Right hindlimb (tissue), 1 donor: ENCODE measurements around the gene CLCN4.

Experiments
- DNase-seq: peaks from one replicate; pipeline ENCODE4 v3.0.0-alpha.2; 2018

CLCN4 gene

DNA sequence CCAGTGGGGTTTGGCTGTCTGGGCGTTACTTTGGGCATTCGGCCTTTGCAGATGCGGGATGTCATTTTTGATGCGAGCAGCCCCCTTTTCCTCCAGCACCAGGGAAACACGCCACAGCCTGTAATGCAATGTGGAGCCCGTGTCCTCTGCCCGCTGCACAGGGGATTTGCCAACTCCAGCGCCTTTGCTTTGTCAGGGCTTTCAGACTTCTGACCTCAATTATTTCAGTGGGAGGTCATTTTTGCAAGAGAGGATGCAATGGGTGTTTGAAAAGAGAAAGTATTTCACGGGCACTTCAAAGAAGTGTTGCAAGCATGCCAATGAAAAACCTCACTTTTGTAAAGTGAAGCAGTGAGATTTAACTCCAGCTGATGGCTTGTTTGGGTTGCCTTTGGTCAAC lies 11.5 kb downstream of the CLCN4 start:
- DNase-seq, result no peak

DNA sequence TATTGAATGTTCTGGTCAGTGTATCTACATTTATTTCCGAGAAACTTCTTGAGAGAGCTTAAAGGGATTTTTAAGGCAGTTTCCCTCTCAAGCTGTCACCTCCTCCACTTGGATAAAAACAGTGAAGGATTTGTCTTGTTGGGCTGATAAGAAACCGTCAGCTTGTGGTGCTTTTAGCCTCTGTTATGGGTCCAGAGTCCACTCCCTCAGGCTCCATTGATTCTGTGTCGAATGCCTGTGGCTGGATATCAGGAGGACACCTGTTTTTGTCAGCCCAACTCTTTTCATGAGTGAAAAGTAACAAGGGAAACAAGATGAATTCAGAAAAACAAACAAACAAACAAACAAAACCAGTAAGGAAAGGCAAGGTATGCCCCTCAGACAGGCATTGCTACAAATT lies 12.4 kb downstream of the CLCN4 start:
- no peak for DNase-seq

DNA sequence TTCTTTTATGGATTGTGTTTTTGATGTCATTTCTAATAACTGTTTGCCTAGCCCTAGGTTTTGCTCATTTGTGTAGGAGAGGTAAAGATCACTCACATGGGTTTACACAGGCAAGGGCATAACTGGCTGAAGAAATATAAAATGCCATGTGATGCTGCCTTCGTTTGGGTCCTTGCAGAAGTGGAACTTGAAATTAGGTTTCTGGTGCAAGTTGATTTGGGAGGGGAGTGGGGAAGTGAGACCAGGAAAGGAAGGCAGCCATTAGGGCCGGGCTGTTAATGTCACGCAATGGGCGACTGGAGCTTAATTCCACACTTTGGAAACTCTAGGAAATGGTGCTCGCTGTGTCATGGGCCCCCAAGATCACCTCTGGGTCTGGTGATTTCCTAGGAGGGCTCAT lies 14.5 kb downstream of the CLCN4 start:
- DNase-seq, result no peak

DNA sequence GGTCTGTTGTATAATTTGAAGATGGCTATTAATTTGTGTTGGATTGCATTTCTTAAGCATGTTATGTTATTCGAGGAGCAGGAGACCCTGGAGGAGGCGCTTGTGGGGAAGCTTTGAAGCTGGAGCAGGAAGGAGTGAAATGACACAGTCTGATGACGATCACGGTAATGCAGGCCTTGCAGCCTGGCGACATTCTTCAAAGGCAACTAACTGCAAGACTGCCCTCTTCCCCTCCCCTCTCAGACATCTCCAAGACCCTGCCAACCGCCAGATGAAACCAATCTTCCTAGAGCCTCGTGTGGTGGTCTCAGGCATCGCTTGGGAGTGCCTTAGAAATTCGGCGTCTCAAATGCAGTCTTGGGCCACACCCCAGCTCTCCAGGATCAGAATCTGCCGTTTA lies 16.1 kb downstream of the CLCN4 start:
- DNase-seq, result peak; percentile 48

DNA sequence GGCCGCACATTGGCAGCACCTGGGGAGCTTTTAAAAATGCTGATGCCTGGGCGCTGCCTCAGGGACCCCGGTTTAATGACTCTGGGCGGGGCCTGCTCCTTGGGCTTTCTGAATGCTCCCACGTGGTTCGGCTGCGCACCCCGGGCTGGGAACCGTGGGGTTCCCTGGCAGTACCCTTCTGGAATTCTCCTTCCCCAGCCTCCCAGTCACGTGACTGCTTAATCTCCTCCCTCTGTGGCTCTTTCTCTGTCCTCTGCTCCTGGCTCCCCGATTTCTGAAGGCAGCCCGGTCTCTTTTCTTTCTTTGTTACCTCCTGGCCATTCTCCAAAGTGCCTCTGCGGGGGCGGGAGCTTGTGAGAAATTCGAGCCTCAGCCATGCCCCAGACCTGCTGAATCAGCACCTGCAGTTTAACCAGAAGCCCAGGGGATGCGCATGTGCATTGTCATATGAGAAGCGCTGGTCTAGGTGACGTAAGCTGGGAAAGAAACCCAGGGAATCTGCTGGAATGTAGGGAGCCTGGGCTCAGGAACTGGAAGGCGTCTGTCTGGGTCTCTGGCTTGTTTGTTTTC lies 16.6 kb downstream of the CLCN4 start:
- DNase-seq, result peak; percentile 90

DNA sequence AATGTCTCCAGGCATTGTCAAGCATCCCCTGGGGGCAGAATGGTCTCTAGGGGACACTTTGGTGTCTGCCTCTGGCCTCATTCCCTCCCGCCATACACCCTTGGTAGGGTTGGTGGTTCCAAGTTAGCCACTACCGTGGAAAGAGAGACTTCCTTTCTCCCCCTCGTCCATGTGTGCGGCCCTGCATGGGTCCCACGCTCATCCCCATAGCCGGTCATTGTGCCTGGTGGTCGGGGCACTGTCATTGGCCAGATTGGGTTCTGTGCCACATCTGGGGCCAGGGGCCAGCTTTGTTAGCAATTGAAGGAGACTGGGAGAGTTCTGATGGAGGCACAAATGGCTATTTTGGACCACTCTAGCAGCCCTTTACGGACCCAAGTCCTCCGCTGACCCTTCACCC lies 17.3 kb downstream of the CLCN4 start:
- no peak for DNase-seq

DNA sequence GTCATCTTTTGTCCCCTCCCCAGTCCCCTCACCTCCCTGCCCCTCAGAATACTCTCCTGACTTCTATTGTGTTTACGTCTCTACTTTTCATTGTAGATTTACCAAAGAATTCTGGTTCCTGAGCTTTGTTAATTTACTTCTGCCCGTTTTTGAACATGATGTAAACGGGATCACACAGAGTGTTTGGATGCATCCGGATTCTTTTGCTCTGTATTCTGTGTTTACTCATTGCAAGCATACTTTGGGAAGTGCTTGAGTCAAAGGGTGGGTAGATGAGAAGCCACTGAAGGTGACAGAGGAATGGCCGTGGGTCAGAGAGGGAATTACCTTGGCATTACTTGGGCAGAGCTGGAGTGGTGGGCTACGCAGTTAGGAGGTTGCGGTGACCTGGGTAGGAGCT lies 18.0 kb downstream of the CLCN4 start:
- no peak for DNase-seq

DNA sequence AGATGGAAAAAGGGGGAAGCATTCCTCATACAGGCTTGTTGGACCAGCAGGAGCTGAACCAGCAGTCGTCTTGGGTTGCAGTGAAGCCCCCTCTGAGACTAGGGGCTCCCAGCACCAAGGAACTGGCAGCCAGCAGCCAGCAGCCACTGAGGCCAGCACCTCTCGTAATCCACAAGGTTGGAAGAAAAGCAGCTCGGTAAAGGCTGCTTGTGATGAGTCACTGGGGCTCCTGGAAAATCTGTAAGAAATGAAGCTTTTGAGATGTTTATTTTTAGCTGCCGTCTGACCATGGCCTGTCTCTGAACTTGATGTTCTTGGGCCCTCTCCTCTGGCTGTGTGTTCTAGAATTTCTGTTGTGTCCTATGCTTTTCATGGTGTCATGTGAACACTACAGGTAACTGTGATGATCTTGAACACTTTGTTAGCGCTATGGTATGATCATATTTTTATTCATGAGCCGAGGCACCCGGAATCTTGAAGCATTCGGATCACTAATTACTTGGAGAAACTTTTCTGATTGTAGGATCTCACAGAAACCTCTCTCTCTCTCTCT lies 18.6 kb downstream of the CLCN4 start:
- DNase-seq, result peak; percentile 36

DNA sequence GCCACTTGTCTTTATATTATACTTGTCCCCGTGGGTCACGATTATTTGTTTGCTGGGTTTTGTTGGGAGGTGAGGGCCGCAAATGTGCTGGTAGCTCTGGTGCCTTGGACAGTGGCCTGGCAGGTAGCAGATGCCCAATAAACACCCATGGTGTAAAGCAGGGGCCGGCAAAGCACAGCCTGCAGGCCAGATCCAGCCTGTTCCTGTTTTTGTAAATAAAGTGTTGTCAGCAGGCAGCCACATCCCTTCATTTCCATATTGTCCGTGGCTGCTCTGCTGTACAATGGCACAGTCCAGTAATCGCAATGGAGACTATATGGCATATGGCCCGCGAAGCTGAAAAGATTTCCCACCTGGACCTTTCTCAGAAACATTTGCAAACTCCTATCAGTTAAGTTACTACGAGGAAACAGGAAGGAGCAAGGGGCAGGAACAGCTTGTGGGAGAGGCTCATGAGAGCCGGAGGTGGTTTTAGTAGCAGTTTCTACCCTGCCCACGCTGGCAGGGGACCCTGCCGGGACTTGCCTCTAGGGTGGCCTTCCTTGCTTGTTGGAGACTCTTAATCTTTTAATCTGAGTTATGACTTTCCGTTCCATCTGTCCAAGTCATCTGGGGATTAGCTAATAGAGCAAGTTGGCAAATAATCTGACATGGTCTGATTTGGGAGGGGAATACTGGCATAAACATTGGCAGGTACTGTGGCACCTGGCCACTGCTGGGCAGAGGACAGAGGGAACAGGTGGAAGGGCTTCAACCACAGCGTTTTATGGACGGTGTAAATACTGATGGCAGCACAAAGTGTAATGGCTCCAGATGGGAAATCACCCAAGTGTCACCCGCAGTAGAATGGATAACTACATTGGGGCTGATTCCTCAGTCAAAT lies 19.6 kb downstream of the CLCN4 start:
- no peak for DNase-seq

DNA sequence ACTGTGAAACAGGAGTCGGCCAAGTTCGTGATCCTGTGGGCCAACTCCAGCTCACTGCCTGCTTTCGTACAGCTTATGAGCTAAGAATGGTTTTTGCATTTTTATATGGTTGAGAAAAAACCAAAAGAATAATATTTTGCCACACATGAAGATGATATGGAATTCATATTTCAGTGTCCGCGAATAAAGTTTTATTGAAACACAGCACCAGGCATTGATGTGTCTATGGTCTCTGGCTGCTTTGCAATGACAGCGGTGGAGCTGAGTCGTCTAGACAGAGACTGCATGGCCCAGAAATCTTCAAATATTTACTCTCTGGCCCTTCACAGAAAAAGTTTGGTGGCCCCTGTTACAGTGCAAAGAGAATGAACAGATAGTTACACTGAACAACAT lies 20.2 kb downstream of the CLCN4 start:
- no peak for DNase-seq

DNA sequence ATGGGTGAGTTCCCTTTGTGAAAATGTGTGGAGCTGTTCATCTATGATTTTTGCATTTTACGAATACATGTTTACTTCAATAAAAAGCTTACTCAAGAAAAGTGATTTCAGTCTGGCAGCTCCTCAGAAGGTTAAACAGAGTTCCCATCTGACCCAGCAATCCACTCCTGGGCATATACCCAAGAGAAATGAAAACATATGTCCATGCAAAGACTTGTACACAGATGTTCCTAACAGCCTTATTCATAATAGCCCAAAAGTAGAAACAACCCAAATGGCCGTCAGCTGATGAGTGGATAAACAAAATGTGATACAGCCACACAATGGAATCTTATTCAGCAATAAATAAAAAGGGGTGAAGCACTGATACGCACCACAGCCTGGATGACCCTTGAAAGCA lies 20.8 kb downstream of the CLCN4 start:
- no peak for DNase-seq

DNA sequence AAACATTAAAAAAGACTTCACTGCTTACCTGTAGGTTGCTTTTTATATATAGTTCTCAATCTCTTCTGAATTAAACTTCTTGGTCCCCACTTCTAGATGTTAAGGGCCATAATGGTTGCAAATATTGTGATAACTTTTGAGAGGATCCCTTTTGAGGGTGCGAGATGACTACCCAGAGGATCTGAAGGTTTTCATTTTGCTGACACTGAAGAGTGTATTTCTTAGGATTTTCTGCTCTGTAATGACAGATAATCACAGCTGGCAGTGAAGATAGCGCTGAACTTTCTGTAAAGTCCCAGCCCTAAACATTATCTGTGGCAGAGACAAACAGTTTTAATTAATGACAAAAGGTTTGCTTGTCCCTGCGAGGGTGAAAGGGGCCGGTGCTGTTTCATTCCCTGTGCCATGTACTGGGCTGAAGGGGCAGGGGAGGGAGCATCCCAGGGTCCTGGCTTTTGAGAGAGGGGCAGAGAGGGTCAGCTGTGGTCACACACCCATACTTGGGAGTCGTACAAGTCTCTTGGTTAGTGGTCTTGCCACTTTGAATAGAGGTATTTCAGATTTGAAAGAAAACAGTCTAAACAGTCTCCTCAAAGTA lies 22.2 kb downstream of the CLCN4 start:
- no peak for DNase-seq

DNA sequence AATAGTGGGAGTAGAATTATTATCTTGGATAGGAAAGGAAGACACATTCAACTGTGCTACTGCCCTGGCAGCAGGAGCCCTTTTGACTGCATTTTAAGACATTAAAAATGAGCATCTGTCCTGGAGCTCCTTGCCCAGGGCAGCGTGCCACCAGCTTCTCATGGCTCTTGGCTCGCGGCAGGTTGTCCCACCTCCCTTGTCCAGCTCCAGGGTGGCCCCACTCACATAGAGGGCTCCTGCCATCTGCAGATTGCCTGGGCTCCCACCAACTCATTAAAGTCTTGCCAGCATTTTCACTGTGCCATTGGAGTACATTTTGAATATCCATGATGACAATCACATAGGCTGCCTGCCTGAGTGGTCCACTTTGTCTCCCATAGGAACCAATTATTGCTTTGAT lies 27.0 kb downstream of the CLCN4 start:
- no peak for DNase-seq

DNA sequence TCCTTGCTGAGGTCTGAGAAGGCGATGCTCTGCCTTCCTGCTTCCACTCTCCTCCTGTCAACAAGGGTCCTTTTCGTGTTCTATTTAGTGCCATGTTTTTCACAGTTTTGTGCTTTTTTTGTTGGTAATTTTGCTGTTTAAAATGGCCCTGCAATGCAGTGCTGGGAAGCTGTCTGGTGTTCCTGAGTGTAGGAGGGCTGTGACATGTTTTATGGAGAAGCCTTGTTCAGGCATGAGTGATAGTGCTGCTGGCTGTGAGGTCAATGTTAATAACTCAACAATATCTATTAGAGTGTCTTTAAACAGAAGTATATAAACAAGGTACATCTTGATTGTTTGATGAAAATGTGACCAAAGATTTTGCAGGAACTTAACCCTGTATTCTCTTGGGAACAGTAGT lies 27.6 kb downstream of the CLCN4 start:
- DNase-seq, result no peak

DNA sequence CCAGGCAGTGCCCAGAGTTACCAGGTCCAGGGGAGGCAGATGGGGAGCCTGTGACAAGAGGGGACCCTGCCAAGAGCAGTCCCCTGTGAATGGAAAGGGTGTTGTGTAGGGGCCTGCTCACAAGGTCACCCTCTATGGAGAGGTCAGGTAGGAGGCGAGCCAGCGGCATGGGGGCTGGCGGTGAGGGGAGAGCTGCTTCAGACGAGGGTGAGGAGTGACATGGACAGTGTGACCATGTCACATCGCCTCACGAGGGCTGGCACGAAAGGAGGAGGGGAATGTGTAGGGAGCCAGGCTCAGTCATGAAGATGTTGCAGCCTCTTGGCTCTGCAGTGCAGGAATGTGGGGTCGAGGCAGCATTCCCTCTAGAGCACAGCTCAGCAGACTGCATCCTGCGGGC lies 29.6 kb downstream of the CLCN4 start:
- DNase-seq, result no peak

DNA sequence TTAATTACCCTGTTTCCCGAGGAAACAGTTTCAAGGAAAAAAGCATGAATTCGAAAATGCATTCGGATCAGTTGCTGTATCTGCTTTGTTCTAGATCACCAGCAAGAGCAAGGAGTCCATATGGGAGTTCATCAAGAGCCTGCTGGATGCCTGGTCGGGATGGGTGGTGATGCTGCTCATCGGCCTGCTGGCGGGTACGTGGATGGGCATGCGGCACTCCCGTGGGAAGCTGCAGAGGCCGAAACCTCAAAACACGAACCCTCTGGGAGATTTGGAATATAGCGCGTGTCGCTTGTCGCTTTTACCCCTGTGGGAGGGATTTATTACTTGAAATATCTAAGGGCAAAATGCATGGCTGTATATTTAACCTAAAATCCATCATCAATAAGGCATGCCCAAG lies 30.6 kb downstream of the CLCN4 start:
- DNase-seq, result no peak

DNA sequence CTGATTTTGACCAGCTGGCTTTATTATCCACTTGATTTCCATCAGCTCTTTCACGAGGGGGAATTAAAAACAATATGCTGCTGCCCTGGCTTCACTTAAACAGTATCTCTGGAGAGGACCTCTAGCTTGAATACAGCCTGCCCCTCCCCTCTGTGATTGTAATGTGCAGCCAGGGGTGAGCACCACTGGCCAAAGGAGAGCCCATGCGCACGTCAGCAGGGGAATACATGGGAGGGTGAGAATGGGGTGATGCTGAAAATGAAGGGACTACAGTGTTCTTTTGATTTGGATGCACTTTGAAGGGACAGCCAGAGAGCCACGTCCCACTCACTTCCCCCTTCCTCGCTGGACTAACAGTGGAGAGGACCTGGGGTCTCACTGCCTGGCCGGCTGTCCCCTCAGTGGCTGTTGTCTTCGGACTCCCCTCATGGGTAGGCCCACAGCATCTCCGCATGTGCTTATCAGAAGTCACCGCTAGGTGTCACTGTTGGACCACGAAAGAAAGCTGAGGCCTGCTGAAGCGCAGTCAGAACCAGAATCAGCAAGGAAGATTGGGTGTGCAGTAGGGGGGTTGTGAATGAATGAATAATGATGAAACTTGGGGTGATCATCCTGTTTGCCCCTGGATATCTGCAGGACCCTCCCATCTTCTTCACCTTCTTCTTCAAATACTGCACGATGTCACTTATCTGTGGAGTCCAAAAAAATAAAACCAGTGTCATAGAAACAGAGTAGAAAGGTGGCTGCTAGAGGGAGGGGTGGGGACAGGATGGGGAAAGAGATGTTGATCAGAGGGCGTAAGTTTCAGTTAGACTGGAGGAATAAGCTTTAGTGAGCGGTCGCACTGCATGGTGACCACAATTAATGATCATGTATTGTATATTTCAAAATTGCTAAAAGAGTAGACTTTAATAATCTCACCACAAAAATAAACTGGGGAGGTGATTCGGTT lies 32.8 kb downstream of the CLCN4 start:
- DNase-seq, result peak; percentile 73

DNA sequence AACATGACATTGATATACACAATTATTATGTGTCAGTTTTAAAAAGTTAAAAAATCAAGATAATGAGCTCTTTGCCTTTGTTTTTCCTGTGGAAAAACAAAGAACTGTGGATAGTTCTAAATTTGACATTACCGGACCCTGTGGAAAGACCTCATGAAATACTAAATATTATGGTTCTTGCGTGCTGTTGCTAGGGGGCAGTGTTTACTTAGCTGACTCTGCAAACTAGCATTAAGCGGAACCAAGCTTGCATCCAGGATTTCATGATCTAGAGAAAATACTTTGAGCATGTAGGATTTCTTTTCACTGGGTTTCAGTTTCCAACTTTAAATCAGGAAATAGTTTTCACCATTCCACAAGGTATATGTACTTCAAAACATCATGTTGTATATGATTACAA lies 33.6 kb downstream of the CLCN4 start:
- peak; percentile 65 for DNase-seq

DNA sequence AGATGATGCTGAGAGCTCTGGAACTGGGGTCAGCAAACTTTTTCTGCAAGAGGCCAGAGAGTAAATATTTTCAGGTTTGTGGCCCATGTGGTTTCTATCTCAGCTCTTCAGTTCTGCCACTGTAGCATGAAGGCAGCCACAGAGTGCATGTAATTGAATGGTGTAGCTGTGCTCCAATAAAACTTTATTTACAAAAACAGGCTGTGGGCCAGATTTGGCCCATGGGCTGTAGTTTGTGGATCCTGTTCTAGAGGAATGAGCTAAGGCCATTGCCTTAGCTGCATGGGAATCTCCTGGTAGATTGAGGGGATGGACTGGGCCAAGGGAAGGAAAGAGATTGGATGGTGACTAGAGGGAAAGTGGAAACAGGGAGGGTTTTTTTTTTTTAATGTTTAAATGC lies 36.8 kb downstream of the CLCN4 start:
- DNase-seq, result no peak

DNA sequence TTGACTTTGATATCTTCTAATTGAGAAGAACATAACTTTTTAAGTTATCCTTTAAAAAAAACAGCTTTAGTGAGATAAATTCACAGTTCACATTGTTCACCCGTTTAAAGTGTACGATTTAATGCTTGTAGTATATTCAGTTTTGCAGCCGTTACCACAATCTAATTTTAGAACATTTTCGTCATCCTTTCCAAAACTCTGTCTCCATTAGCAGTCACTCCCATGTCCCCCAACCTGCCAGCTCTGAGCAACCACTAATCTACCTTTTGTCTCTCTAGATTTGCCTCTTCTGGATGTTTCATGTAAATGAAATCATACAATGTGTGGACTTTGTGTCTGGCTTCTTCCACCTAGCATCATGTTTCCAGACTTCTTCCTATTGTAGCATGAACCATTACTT lies 38.6 kb downstream of the CLCN4 start:
- DNase-seq, result no peak

DNA sequence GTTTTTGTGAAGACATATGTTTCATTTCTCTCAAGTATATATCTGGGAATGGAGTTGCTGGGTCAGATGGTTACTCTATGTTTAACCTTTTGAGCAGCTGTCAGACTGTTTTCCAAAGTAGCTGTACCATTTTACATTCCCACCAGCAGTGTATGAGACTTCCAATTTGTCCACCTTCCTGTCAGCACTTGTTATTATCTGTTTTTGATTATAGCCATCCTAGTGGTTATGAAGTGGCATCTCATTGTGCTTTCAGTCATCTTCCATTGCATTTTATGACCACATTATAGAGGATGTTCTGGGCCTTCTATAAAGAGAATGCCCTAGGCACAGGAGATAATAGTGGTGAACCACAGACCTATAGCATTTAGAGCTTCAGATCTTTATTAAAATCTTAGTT lies 39.2 kb downstream of the CLCN4 start:
- DNase-seq, result no peak

DNA sequence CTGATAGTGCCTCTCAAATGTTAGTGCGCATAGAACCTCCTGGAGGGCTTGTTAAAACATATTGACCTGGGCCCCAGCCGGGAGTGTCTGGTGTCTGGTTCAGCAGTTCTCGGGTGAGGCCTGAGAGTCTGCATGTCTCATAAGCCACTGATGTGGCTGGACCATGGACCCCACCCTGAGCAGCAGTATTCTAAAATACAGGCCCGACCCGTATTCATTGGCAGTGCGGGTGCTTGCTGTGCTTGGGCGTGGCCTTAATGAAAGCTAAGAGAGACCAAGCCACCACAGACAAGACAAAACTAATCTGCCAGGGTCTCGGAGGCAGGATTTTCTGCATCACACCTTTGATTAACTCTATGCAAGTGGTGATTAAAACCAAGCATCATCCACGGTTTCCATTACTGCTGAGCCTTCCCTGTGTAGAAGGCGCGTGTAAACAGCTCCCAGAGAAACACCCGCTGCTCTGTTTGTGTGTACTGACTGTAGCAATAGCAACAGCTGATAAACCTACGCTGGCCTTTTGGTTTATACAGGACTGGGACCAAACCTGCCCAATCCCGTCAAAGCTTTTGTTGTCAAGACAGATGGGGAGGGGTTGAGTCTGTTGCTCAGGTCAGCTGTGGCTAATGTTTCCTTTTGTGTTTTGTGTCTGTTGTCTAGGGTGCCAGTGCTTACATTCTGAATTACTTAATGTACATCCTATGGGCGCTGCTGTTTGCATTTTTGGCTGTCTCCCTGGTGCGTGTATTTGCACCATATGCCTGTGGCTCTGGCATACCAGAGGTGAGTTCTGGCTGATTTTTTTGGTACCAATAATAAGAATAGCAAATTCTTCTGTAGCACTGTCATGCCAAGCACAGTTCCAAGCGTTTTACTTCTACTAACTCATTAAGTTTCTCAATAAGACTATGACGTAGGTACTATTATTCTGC lies 40.8 kb downstream of the CLCN4 start:
- DNase-seq, result no peak
